ENCODE results near the gene C1orf50.

C1orf50 gene

GRCh38 chr1:42739753-42740700 is 27.0 kb upstream of the C1orf50 start, which contains the start of gene CLDN19:
TSS of gene CLDN19 (minus strand) at chr1:42740236. CDS start at chr1:42740063, 173 bp downstream.
- CTCF ChIA-PET, result interaction anchor here (1.3 kb wide), 1 partner anchor 17 kb away, joined by 3 read pairs; no protein-coding TSS in a partner anchor
- no peak for TF ChIP-seq CTCF (conservative IDR thresholded peaks at IDR 0.05; ENCODE audit: low read depth)
- POLR2A ChIA-PET (ENCODE audit: low non-redundant PET), result no interaction called here
- H3K27ac ChIP-seq, result no peak within 1 kb of the TSS
- DNase-seq (ENCODE audit: low spot score), result no peak

GRCh38 chr1:42740851-42741580 is 26.0 kb upstream of the C1orf50 start:
- no peak for DNase-seq (ENCODE audit: low spot score)
- H3K27ac ChIP-seq, result no peak overlapping the region
- no peak for TF ChIP-seq CTCF (conservative IDR thresholded peaks at IDR 0.05; ENCODE audit: low read depth)
- ChIA-PET CTCF (no interaction called here), POLR2A (ENCODE audit: low non-redundant PET) (no interaction called here)

- TF ChIP-seq CTCF (conservative IDR thresholded peaks at IDR 0.05; ENCODE audit: low read depth), result no peak
- peak overlapping the region; percentile 92 for H3K27ac ChIP-seq
- no peak for DNase-seq (ENCODE audit: low spot score)
- CTCF ChIA-PET, result no interaction called here
- POLR2A ChIA-PET (ENCODE audit: low non-redundant PET), result no interaction called here
Measured at GRCh38 chr1:42741706-42742105, 25.3 kb upstream of the C1orf50 start.

GRCh38 chr1:42742141-42742540 is 24.9 kb upstream of the C1orf50 start:
- no peak for TF ChIP-seq CTCF (conservative IDR thresholded peaks at IDR 0.05; ENCODE audit: low read depth)
- no peak for DNase-seq (ENCODE audit: low spot score)
- CTCF ChIA-PET, result interaction anchor here (1.5 kb wide), 1 partner anchor 24 kb away, joined by 5 read pairs; no protein-coding TSS in a partner anchor
- POLR2A ChIA-PET (ENCODE audit: low non-redundant PET), result no interaction called here
- H3K27ac ChIP-seq, result peak overlapping the region; percentile 92

GRCh38 chr1:42742617-42743316 is 24.3 kb upstream of the C1orf50 start:
- POLR2A ChIA-PET (ENCODE audit: low non-redundant PET), result no interaction called here
- peak overlapping the region; percentile 92 for H3K27ac ChIP-seq
- TF ChIP-seq CTCF (conservative IDR thresholded peaks at IDR 0.05; ENCODE audit: low read depth), result no peak
- CTCF ChIA-PET, result interaction anchor here (0.6 to 1.5 kb wide), 3 partner anchors 23 to 557 kb away, joined by 3 to 5 read pairs (median 4); no protein-coding TSS in a partner anchor
- DNase-seq (ENCODE audit: low spot score), result no peak

All from RWPE1 (cell line).